CD4-positive, alpha-beta memory T cell (primary cell): ENCODE measurements around the gene RFC5. TPM values are rescaled to one million over a fixed set of nuclear protein-coding genes. Genes with fewer than 3 reads are reported as not detected.
A peak's percentile ranks its signal among the peaks of the same experiment; 100 is the strongest.
"Not testable (repeated sequence)": the region's sequence is repeated elsewhere in the genome, so short reads cannot be mapped to it uniquely, and the experiment has no call there.

Experiments
- CTCF ChIA-PET: fragments of 350-600 bp; sonication (Branson Sonifier 250); formaldehyde crosslinking; loops from one replicate; lab custom pipeline; 2021; ENCODE audit warnings: inconsistent platforms; ENCODE audit not compliant: partially characterized antibody; lab: Charles Lee
- POLR2A ChIA-PET: fragments of 350-600 bp; sonication (Branson Sonifier 250); formaldehyde crosslinking; loops from one replicate; lab custom pipeline; 2021; ENCODE audit not compliant: partially characterized antibody; lab: Charles Lee
- DNase-seq, 5 donors: peaks; one replicate each; pipeline versions ENCODE4 v3.0.0 to v3.0.0-alpha.2; 2020 to 2022; ENCODE audit warnings: mixed read lengths in 1 of 5
- H3K27ac ChIP-seq: one replicate; pipeline ENCODE4 v1.7.0; 2013; ENCODE audit warnings: low read depth, low read length
- H3K27me3 ChIP-seq: 2 replicates; pipeline ENCODE4 v1.7.0; 2013; ENCODE audit warnings: mild to moderate bottlenecking, low read length, moderate library complexity; ENCODE audit not compliant: insufficient read depth
- H3K36me3 ChIP-seq: 2 replicates; pipeline ENCODE4 v1.7.0; 2013; ENCODE audit warnings: mild to moderate bottlenecking, low read length, moderate library complexity; ENCODE audit not compliant: insufficient read depth
- H3K4me1 ChIP-seq: 2 replicates; pipeline ENCODE4 v1.7.0; 2013; ENCODE audit warnings: mild to moderate bottlenecking, low read length, moderate library complexity; ENCODE audit not compliant: insufficient read depth
- H3K4me3 ChIP-seq, 2 donors: one replicate each; pipeline ENCODE4 v1.7.0; 2013; ENCODE audit warnings: low read length in 2 of 2, mild to moderate bottlenecking in 1 of 2
- H3K9me3 ChIP-seq, 2 donors: one replicate each; pipeline ENCODE4 v1.7.0; 2013; ENCODE audit warnings: low read length in 2 of 2, control low read depth in 1 of 2; ENCODE audit not compliant: control insufficient read depth in 1 of 2
- H3K27ac Mint-ChIP-seq, 7 donors: one replicate each; pipeline ENCODE4 v1.8.0; 2020 to 2021; ENCODE audit warnings: mixed read lengths in 7 of 7, mild to moderate bottlenecking in 6 of 7, inconsistent platforms in 3 of 7, moderate library complexity in 3 of 7
- H3K27me3 Mint-ChIP-seq, 2 donors: one replicate each; pipeline ENCODE4 v1.8.0; 2020 to 2021; ENCODE audit warnings: mixed read lengths in 2 of 2
- H3K36me3 Mint-ChIP-seq, 2 donors: one replicate each; pipeline ENCODE4 v1.8.0; 2020 to 2021; ENCODE audit warnings: mixed read lengths in 2 of 2, inconsistent platforms in 1 of 2, mild to moderate bottlenecking in 1 of 2
- H3K4me1 Mint-ChIP-seq, 4 donors: one replicate each; pipeline ENCODE4 v1.8.0; 2020 to 2021; ENCODE audit warnings: mixed read lengths in 4 of 4, mild to moderate bottlenecking in 1 of 4
- H3K4me3 Mint-ChIP-seq, 8 donors: one replicate each; pipeline ENCODE4 v1.8.0; 2020 to 2021; ENCODE audit warnings: mixed read lengths in 8 of 8, mild to moderate bottlenecking in 7 of 8, moderate library complexity in 6 of 8, inconsistent platforms in 3 of 8
- H3K9me3 Mint-ChIP-seq, 8 donors: one replicate each; pipeline ENCODE4 v1.8.0; 2020 to 2021; ENCODE audit warnings: mixed read lengths in 8 of 8, mild to moderate bottlenecking in 5 of 8, inconsistent platforms in 3 of 8, moderate library complexity in 1 of 8
- intact Hi-C: fragments of 100-400 bp; cut with micrococcal nuclease; formaldehyde crosslinking; loops from one replicate; pipeline ENCODE4 v1.15.1; 2023
- polyA plus RNA-seq, 2 donors: library from polyadenylated mRNA; unstranded; fragments of 300-500 nt; fragmentation: Illumina TruSeq; gene quantifications; one replicate each; pipeline ENCODE4 v1.2.3, GENCODE V29; 2021
- total RNA-seq, 2 experiments: library from RNA; stranded (reverse); gene quantifications; one replicate each; pipeline ENCODE4 v1.2.3, GENCODE V29; 2021

The RFC5 gene
- total and polyA plus RNA-seq, 4 experiments from 2014 or later = 13.5 to 17.5 (median 17.2) TPM

DNA sequence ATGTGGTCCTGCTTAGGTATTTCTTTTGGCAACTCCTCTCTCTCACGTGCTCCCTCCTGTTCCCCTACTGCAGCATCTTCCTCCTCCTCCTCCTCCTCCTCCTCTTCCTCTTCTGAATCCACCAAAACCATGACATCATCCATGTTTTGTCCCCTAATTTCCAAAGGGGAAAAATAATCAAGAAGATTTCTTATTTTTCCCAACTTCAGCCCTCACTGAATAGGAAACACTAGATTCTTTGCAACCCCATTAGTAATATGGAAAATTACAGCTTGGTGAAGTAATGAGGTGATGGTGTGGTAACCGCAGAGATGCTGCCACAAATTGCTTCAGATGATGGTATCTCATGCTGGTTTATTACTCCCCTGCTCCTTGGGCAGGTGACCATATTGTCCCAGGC, 51.9 kb downstream of the RFC5 start:
- no peaks in the 10 kb centered on the region for H3K36me3 ChIP-seq
- H3K27ac ChIP-seq = no peak overlapping the region
- DNase-seq = no peak
- Mint-ChIP-seq H3K9me3 (no peaks in the 10 kb centered on the region), H3K4me3 (no peak overlapping the region), H3K27me3 (peaks cover 0 to 4% of the 10 kb centered on the region in 2 donors), H3K4me1 (peaks cover 13 to 31% (median 21%) of the 10 kb centered on the region in 4 donors), H3K36me3 (no peaks in the 10 kb centered on the region), H3K27ac (peak overlapping the region in 1 of 7 donors; percentile 77)
- peaks cover 24% of the 10 kb centered on the region for H3K4me1 ChIP-seq
- H3K27me3 ChIP-seq = no peaks in the 10 kb centered on the region
- intact Hi-C loops = no loop called here
- no peak overlapping the region for H3K4me3 ChIP-seq
- ChIA-PET CTCF (interaction anchor here (0.8 to 4.6 kb wide), 5 partner anchors 8 to 212 kb away, joined by 3 to 22 read pairs (median 5); no protein-coding TSS in a partner anchor), POLR2A (no interaction called here)
- no peaks in the 10 kb centered on the region for H3K9me3 ChIP-seq

DNA sequence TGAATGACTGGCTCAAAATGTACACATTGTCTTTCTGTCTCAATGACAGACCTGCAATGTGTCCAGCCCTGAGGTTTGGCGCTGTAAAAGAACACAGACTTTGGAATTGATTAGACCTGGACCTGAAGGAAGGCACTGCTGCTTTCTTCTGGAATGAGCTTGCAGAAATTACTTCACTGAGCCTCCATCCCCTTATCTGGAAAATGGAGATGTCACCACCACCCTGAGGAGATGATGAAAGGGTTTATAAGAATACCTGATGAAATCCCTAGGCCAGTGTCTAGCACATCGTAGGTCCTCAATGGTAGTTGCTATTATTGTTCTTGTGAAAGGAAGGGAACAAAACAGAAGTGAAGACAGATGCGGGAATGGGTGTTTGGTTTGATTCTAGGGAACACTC, 54.1 kb downstream of the RFC5 start:
- Histone ChIP-seq H3K4me1 (peaks cover 2% of the 10 kb centered on the region), H3K27me3 (no peaks in the 10 kb centered on the region), H3K27ac (no peak overlapping the region), H3K36me3 (no peaks in the 10 kb centered on the region), H3K9me3 (no peaks in the 10 kb centered on the region), H3K4me3 (no peak overlapping the region)
- Mint-ChIP-seq H3K27ac (no peak overlapping the region), H3K4me1 (peaks cover under 1 to 9% (median 4%) of the 10 kb centered on the region in 4 donors), H3K36me3 (no peaks in the 10 kb centered on the region), H3K9me3 (no peaks in the 10 kb centered on the region), H3K4me3 (no peak overlapping the region), H3K27me3 (peaks cover 0 to 4% of the 10 kb centered on the region in 2 donors)
- ChIA-PET CTCF (interaction anchor here (1.1 kb wide), 1 partner anchor 16 kb away, joined by 4 read pairs; no protein-coding TSS in a partner anchor), POLR2A (no interaction called here)
- DNase-seq = no peak
- intact Hi-C loops = no loop called here

DNA sequence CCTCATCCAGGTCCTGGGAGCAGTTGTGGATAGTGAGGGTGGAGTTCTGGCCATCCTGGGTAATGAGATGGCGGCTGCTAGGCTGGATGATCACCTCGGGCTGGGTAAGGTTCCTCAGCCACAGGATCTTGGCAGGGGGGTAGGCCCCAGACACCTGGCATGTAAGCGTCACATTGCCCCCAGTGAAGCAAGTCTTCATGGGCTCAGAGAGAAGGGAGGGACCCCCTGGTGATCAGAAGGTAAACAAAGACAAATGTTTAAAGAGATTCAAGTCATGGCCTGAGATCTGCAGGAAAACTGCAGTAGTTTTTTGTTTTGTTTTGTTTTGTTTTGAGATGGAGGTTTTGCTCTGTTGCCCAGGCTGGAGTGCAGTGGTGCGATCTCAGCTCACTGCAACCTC, 57.3 kb downstream of the RFC5 start:
- CTCF ChIA-PET = no interaction called here
- Histone ChIP-seq H3K4me3 (no peak overlapping the region), H3K27ac (no peak overlapping the region), H3K9me3 (no peaks in the 10 kb centered on the region), H3K4me1 (no peaks in the 10 kb centered on the region), H3K36me3 (no peaks in the 10 kb centered on the region), H3K27me3 (no peaks in the 10 kb centered on the region)
- Mint-ChIP-seq H3K4me1 (no peaks in the 10 kb centered on the region), H3K9me3 (peaks cover 0 to 5% (median 0%) of the 10 kb centered on the region in 8 donors), H3K27me3 (peaks cover 0 to 2% of the 10 kb centered on the region in 2 donors), H3K4me3 (no peak overlapping the region), H3K27ac (peak overlapping the region in 1 of 7 donors; percentile 20), H3K36me3 (no peaks in the 10 kb centered on the region)
- POLR2A ChIA-PET = no interaction called here
- DNase-seq = no peak
- intact Hi-C loops = no loop called here

DNA sequence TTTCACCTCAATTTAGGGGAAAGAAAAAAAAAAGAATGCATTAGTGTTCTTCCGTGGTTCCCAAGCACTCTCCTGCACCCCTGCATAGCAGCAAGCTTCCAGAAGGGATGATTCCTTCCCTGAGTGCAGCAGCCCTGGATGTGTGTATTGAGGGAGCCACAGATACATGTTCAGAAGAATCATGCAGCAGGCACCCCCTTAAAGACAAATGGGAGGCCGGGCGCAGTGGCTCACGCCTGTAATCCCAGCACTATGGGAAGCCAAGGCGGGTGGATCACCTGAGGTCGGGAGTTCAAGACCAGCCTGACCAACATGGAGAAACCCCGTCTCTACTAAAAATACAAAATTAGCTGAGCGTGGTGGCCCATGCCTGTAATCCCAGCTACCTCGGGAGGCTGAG, 65.0 kb downstream of the RFC5 start:
- H3K27ac ChIP-seq, H3K9me3 ChIP-seq, CTCF ChIA-PET, H3K27me3 Mint-ChIP-seq, H3K4me3 Mint-ChIP-seq, H3K9me3 Mint-ChIP-seq, intact Hi-C loops, H3K4me3 ChIP-seq, H3K36me3 Mint-ChIP-seq, H3K4me1 ChIP-seq, POLR2A ChIA-PET, H3K4me1 Mint-ChIP-seq, H3K36me3 ChIP-seq, H3K27me3 ChIP-seq, DNase-seq: not testable (repeated sequence)
- H3K27ac Mint-ChIP-seq = peak overlapping the region in 1 of 7 donors; percentile 25

Other genes starting within 250 kb of the RFC5 start
- gene KSR2, start 47.7 kb upstream of the RFC5 start, total RNA-seq = under 1 TPM; 0.06 to 0.09 TPM
- under 1 TPM in 1 of 2 donors, not detected in 1; 0.03 TPM for gene KSR2, start 47.7 kb upstream of the RFC5 start, polyA plus RNA-seq
- gene WSB2, start 44.5 kb downstream of the RFC5 start, total RNA-seq = 10 to 100 TPM; 24.4 to 31.5 TPM
- gene WSB2, start 44.5 kb downstream of the RFC5 start, polyA plus RNA-seq = 10 to 100 TPM; 18.7 to 23.3 TPM
- 1 to 10 TPM; 4.8 to 5.1 TPM for gene VSIG10, start 87.3 kb downstream of the RFC5 start, total RNA-seq
- 1 to 10 TPM in 1 of 2 donors, not detected in 1; 1.5 TPM for gene VSIG10, start 87.3 kb downstream of the RFC5 start, polyA plus RNA-seq
- gene PEBP1, start 119.4 kb downstream of the RFC5 start, total RNA-seq = 10 to 100 TPM; 95.9 to 99.1 TPM
- gene PEBP1, start 119.4 kb downstream of the RFC5 start, polyA plus RNA-seq = 100 to 1,000 TPM; 353 to 422 TPM